A549 (cell line): ENCODE data around the gene SPTLC2. TPM values are rescaled to one million over a fixed set of nuclear protein-coding genes. Genes with fewer than 3 reads are reported as not detected.

ENCODE experiments used
- ATAC-seq, 2 experiments: fragments of 200-7000 bp in 1 of 2; fragments of >200 bp in 1 of 2; cut with Nextera tagmentation in 1 of 2; cut with Tn5 transposase in 1 of 2; 3 replicates each; pipeline versions ENCODE4 v1.8.0 to v1.9.1; 2018 to 2020; ENCODE audit warnings: mild to moderate bottlenecking in 1 of 2, moderate library complexity in 1 of 2
- CTCF ChIA-PET: fragments of 300-600 bp; sonication (Branson Sonifier 250); formaldehyde crosslinking; extraction: SDS; loops from one replicate; lab custom pipeline; 2021; ENCODE audit warnings: antibody characterized with exemption, inconsistent platforms; lab: Yijun Ruan, JAX
- POLR2A ChIA-PET: fragments of 350-600 bp; formaldehyde crosslinking; extraction: SDS; loops from one replicate; lab custom pipeline; 2021; ENCODE audit warnings: antibody characterized with exemption, inconsistent platforms; lab: Yijun Ruan, JAX
- DNase-seq, 2 experiments: peaks; one replicate each; pipeline versions ENCODE4 v3.0.0 to v3.0.0-alpha.2; 2011 to 2016; ENCODE audit warnings: low read depth in 1 of 2, low spot score in 1 of 2
- FAIRE-seq: peaks from 2 replicates; lab custom pipeline; 2011; peaks lifted over from hg19 to GRCh38; lab: Jason Lieb, UNC
- H3K27ac ChIP-seq, 2 experiments: fragments of >200 bp; sonication (Bioruptor Twin); formaldehyde crosslinking; 3 replicates each; pipeline ENCODE4 v1.5.1; 2016 to 2017
- H3K4me1 ChIP-seq: fragments of >200 bp; sonication (Bioruptor Twin); formaldehyde crosslinking; 3 replicates; pipeline ENCODE4 v1.6.1; 2016
- H3K4me2 ChIP-seq: fragments of >200 bp; sonication (Bioruptor Twin); formaldehyde crosslinking; 3 replicates; pipeline ENCODE4 v1.6.1; 2016
- H3K4me3 ChIP-seq: fragments of >200 bp; sonication (Bioruptor Twin); formaldehyde crosslinking; 3 replicates; pipeline ENCODE4 v1.5.1; 2016
- H3K9me3 ChIP-seq: fragments of >200 bp; sonication (Bioruptor Twin); formaldehyde crosslinking; 3 replicates; pipeline ENCODE4 v1.6.1; 2016
- BHLHE40 ChIP-seq: IDR thresholded peaks from 2 replicates; pipeline ENCODE4 v1.6.1; 2012; ENCODE audit warnings: low read depth, low read length, inconsistent platforms
- CBX2 ChIP-seq: fragments of 200-600 bp; sonication (generic); IDR thresholded peaks from 2 replicates; pipeline ENCODE4 v1.6.1; 2016; ENCODE audit warnings: low read depth, mild to moderate bottlenecking, borderline replicate concordance
- CBX8 ChIP-seq: fragments of 200-600 bp; sonication (generic); IDR thresholded peaks from 2 replicates; pipeline ENCODE4 v1.6.1; 2016
- CHD2 ChIP-seq: fragments of 150-350 bp; IDR thresholded peaks from 2 replicates; pipeline ENCODE4 v1.6.1; 2014; ENCODE audit warnings: low read length; ENCODE audit not compliant: partially characterized antibody
- CHD4 ChIP-seq: fragments of 200-600 bp; sonication (generic); IDR thresholded peaks from 2 replicates; pipeline ENCODE4 v1.6.1; 2016; ENCODE audit warnings: antibody characterized with exemption, mild to moderate bottlenecking, borderline replicate concordance
- EHF ChIP-seq: fragments of 250-450 bp; sonication (Bioruptor Pico); IDR thresholded peaks from 2 replicates; pipeline ENCODE4 v1.5.0; 2020; ENCODE audit warnings: mild to moderate bottlenecking
- ESRRA ChIP-seq: fragments of 150-350 bp; IDR thresholded peaks from 2 replicates; pipeline ENCODE4 v1.6.1; 2014; ENCODE audit warnings: mild to moderate bottlenecking, low read length, borderline replicate concordance
- FOSB ChIP-seq: fragments of 250-450 bp; sonication (Bioruptor Pico); IDR thresholded peaks from 2 replicates; pipeline ENCODE4 v1.5.0; 2020; ENCODE audit warnings: mild to moderate bottlenecking, moderate library complexity
- FOSL2 ChIP-seq, 2 experiments: fragments of 450-650 bp in 1 of 2; fragments of >200 bp in 1 of 2; sonication (Bioruptor Twin) in 1 of 2; formaldehyde crosslinking; IDR thresholded peaks; 2 replicates each; pipeline versions ENCODE4 v1.5.0 to v1.6.1; 2016 to 2020; ENCODE audit warnings: mild to moderate bottlenecking in 1 of 2, moderate library complexity in 1 of 2
- HOXB13 ChIP-seq: fragments of 250-450 bp; sonication (Bioruptor Pico); IDR thresholded peaks from 2 replicates; pipeline ENCODE4 v1.5.0; 2020; ENCODE audit warnings: low read depth, mild to moderate bottlenecking, moderate library complexity
- HOXB5 ChIP-seq: fragments of 250-450 bp; sonication (Bioruptor Pico); IDR thresholded peaks from 2 replicates; pipeline ENCODE4 v1.5.0; 2020; ENCODE audit warnings: mild to moderate bottlenecking, moderate library complexity
- KDM1A ChIP-seq: fragments of 200-600 bp; sonication (generic); IDR thresholded peaks from 2 replicates; pipeline ENCODE4 v1.6.1; 2016; ENCODE audit warnings: low read depth, mild to moderate bottlenecking
- KDM5A ChIP-seq: fragments of 200-600 bp; sonication (generic); IDR thresholded peaks from 2 replicates; pipeline ENCODE4 v1.6.1; 2016; ENCODE audit warnings: antibody characterized with exemption, mild to moderate bottlenecking
- MAZ ChIP-seq: fragments of 150-350 bp; IDR thresholded peaks from 2 replicates; pipeline ENCODE4 v1.6.1; 2014; ENCODE audit warnings: antibody characterized with exemption, low read depth, low read length, borderline replicate concordance
- MYC ChIP-seq: IDR thresholded peaks from 2 replicates; pipeline ENCODE4 v1.6.1; 2012; ENCODE audit warnings: mild to moderate bottlenecking, inconsistent platforms, low read length, improper control_type of control experiment, borderline replicate concordance
- NFE2L2 ChIP-seq: fragments of 150-350 bp; conservative IDR thresholded peaks from 2 replicates; pipeline ENCODE4 v1.6.1; 2014; ENCODE audit warnings: low read length
- NR3C1 ChIP-seq: fragments of >200 bp; sonication (Bioruptor Twin); formaldehyde crosslinking; IDR thresholded peaks from 3 replicates; pipeline ENCODE4 v1.6.1; 2017
- RAD21 ChIP-seq, 2 experiments: fragments of >200 bp in 1 of 2; sonication (Bioruptor Twin) in 1 of 2; formaldehyde crosslinking in 1 of 2; IDR thresholded peaks in 1 of 2; conservative IDR thresholded peaks in 1 of 2; 2 replicates in 1 of 2; 3 replicates in 1 of 2; pipeline ENCODE4 v1.6.1; 2012 to 2018; ENCODE audit warnings: inconsistent platforms in 1 of 2
- RCOR1 ChIP-seq: fragments of 150-350 bp; IDR thresholded peaks from 2 replicates; pipeline ENCODE4 v1.6.1; 2014; ENCODE audit warnings: antibody characterized with exemption, low read length, low read depth
- RNF2 ChIP-seq: fragments of 200-600 bp; sonication (generic); IDR thresholded peaks from 2 replicates; pipeline ENCODE4 v1.6.1; 2016; ENCODE audit warnings: low read depth, mild to moderate bottlenecking, antibody characterized with exemption, moderate library complexity, borderline replicate concordance
- TFCP2L1 ChIP-seq: fragments of 250-450 bp; sonication (Bioruptor Pico); IDR thresholded peaks from 2 replicates; pipeline ENCODE4 v1.5.0; 2021; ENCODE audit warnings: mild to moderate bottlenecking
- USF2 ChIP-seq: fragments of 450-650 bp; IDR thresholded peaks from 2 replicates; pipeline ENCODE4 v1.6.1; 2014; ENCODE audit warnings: antibody characterized with exemption
- WGBS: methylation state at CpG from one replicate; pipeline ENCODE4 v1.1.6; 2017; ENCODE audit errors: missing lambda C conversion rate; 5-methylcytosine and 5-hydroxymethylcytosine counted together
- polyA plus RNA-seq, 4 experiments: library from polyadenylated mRNA; depleted of rRNA in 3 of 4; stranded (reverse); fragments of >200 nt; fragmentation: RNase III in 1 of 4; extraction: RNeasy Plus Mini Kit Qiagen cat#74134 plus additional on column Dnase treatment in 1 of 4; gene quantifications; 2 replicates in 3 of 4; 3 replicates in 1 of 4; pipeline ENCODE4 v1.2.3, GENCODE V29; 2011 to 2017
- TF ChIP-seq, protein P1 (sequence below): fragments of 200-600 bp; sonication (generic); IDR thresholded peaks from 2 replicates; pipeline ENCODE4 v1.6.1; 2016; ENCODE audit warnings: antibody characterized with exemption, mild to moderate bottlenecking, moderate library complexity
- TF ChIP-seq, protein P2 (sequence below): fragments of 250-450 bp; sonication (Bioruptor Pico); IDR thresholded peaks from 2 replicates; pipeline ENCODE4 v1.5.0; 2021; ENCODE audit warnings: mild to moderate bottlenecking, moderate library complexity, borderline replicate concordance
- TF ChIP-seq, protein P3 (sequence below): fragments of 250-450 bp; sonication (Bioruptor Pico); IDR thresholded peaks from 2 replicates; pipeline ENCODE4 v1.5.0; 2020; ENCODE audit warnings: low read depth, mild to moderate bottlenecking, moderate library complexity
- TF ChIP-seq, protein P4 (sequence below): fragments of 150-350 bp; IDR thresholded peaks from 2 replicates; pipeline ENCODE4 v1.6.1; 2014; ENCODE audit warnings: low read depth, mild to moderate bottlenecking, low read length

The SPTLC2 gene
- polyA plus RNA-seq, 2 of the 4 experiments (the other 2 are of a cell fraction) = 17.2 to 30.9 TPM

GRCh38 chr14:77475432-77476115, 140.9 kb downstream of the SPTLC2 start:
- no peak overlapping the region for H3K27ac ChIP-seq
- DNase-seq (no peak), FAIRE-seq (no peak), ATAC-seq (no peak)
- H3K4me3 ChIP-seq = no peak overlapping the region
- H3K4me1 ChIP-seq = no peaks in the 10 kb centered on the region
- CTCF ChIA-PET = interaction anchor here (1.9 to 4.7 kb wide), 3 partner anchors 12 to 16 kb away, joined by 4 to 15 read pairs (median 13); no protein-coding TSS in a partner anchor
- POLR2A ChIA-PET = no interaction called here
- 79% methylated on average over 32 of the region's 35 CpGs for WGBS
- H3K9me3 ChIP-seq = no peaks in the 10 kb centered on the region
- H3K4me2 ChIP-seq = no peak overlapping the region
- TF ChIP-seq RAD21 (conservative IDR thresholded peaks at IDR 0.05 in 1 of 2, IDR thresholded peaks at IDR 0.05 in 1 of 2) (no peak), EHF (CRISPR knock-in tag) (no peak), CBX2 (no peak), CHD4 (no peak), HOXB5 (CRISPR knock-in tag) (no peak), CBX8 (no peak), HOXB13 (CRISPR knock-in tag) (no peak), USF2 (no peak), BHLHE40 (no peak), RCOR1 (no peak), MAZ (no peak), ESRRA (no peak), CHD2 (no peak), NR3C1 (no peak), TFCP2L1 (CRISPR knock-in tag) (no peak), NFE2L2 (no peak), FOSB (CRISPR knock-in tag) (no peak)
- TF ChIP-seq, protein P1, sequence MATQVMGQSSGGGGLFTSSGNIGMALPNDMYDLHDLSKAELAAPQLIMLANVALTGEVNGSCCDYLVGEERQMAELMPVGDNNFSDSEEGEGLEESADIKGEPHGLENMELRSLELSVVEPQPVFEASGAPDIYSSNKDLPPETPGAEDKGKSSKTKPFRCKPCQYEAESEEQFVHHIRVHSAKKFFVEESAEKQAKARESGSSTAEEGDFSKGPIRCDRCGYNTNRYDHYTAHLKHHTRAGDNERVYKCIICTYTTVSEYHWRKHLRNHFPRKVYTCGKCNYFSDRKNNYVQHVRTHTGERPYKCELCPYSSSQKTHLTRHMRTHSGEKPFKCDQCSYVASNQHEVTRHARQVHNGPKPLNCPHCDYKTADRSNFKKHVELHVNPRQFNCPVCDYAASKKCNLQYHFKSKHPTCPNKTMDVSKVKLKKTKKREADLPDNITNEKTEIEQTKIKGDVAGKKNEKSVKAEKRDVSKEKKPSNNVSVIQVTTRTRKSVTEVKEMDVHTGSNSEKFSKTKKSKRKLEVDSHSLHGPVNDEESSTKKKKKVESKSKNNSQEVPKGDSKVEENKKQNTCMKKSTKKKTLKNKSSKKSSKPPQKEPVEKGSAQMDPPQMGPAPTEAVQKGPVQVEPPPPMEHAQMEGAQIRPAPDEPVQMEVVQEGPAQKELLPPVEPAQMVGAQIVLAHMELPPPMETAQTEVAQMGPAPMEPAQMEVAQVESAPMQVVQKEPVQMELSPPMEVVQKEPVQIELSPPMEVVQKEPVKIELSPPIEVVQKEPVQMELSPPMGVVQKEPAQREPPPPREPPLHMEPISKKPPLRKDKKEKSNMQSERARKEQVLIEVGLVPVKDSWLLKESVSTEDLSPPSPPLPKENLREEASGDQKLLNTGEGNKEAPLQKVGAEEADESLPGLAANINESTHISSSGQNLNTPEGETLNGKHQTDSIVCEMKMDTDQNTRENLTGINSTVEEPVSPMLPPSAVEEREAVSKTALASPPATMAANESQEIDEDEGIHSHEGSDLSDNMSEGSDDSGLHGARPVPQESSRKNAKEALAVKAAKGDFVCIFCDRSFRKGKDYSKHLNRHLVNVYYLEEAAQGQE = no peak
- TF ChIP-seq, all 56 proteins: peak for 0

DNA sequence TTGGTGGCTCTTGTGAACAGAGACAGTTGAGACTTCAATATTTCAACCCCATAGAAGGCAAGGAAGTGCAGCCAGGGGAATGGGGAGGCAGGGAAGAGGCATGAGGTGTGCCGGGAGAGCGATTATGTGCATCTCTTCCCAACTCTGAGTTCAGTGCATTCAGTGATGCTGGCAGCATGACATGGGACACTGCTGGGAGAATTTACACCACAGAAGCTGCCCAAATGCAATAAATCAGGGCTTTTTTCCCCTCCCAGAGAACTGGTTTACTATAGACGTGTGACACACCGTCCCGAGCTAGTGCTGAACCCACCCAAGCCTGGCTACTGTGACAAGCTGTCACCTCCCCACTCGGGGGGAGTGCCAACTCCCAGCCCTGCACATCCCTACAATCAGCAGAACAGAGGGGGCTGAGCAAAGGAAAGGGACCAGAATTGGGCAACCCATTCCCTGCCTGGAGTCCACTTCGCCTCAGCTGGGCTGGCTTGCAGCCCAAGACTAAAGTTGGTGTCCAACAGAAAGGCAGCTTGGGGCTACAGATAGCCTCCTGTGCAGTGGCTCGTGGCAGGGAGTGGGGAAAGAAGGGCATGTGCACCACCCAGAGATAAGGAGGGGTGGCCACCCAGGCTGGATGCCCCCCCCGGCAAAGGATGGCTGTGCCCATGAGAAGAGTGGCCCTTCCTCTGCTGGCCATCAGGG, 141.8 kb downstream of the SPTLC2 start:
- H3K9me3 ChIP-seq = no peaks in the 10 kb centered on the region
- CTCF ChIA-PET = interaction anchor here (1.9 to 4.7 kb wide), 2 partner anchors 11 to 15 kb away, joined by 4 to 15 read pairs; no protein-coding TSS in a partner anchor
- H3K27ac ChIP-seq = no peak overlapping the region
- no peak overlapping the region for H3K4me3 ChIP-seq
- ATAC-seq (no peak; a peak in 1 of 6 replicates), DNase-seq (no peak), FAIRE-seq (no peak)
- POLR2A ChIA-PET = no interaction called here
- no peaks in the 10 kb centered on the region for H3K4me1 ChIP-seq
- 71% methylated on average over 9 of the region's 9 CpGs for WGBS
- no peak overlapping the region for H3K4me2 ChIP-seq
- TF ChIP-seq CHD4 = no peak
- no peak for TF ChIP-seq FOSL2 (IDR thresholded peaks at IDR 0.05)
- no peak for TF ChIP-seq FOSL2 (CRISPR knock-in tag; IDR thresholded peaks at IDR 0.05)
- no peak for TF ChIP-seq EHF (CRISPR knock-in tag)
- TF ChIP-seq, protein P2, sequence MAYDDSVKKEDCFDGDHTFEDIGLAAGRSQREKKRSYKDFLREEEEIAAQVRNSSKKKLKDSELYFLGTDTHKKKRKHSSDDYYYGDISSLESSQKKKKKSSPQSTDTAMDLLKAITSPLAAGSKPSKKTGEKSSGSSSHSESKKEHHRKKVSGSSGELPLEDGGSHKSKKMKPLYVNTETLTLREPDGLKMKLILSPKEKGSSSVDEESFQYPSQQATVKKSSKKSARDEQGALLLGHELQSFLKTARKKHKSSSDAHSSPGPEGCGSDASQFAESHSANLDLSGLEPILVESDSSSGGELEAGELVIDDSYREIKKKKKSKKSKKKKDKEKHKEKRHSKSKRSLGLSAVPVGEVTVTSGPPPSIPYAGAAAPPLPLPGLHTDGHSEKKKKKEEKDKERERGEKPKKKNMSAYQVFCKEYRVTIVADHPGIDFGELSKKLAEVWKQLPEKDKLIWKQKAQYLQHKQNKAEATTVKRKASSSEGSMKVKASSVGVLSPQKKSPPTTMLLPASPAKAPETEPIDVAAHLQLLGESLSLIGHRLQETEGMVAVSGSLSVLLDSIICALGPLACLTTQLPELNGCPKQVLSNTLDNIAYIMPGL = no peak
- no peak for TF ChIP-seq MYC
- no peak for TF ChIP-seq KDM1A
- no peak for TF ChIP-seq USF2
- TF ChIP-seq, protein P3, sequence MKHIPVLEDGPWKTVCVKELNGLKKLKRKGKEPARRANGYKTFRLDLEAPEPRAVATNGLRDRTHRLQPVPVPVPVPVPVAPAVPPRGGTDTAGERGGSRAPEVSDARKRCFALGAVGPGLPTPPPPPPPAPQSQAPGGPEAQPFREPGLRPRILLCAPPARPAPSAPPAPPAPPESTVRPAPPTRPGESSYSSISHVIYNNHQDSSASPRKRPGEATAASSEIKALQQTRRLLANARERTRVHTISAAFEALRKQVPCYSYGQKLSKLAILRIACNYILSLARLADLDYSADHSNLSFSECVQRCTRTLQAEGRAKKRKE = no peak
- TF ChIP-seq RNF2 = no peak
- no peak for TF ChIP-seq KDM5A
- TF ChIP-seq, protein P4, sequence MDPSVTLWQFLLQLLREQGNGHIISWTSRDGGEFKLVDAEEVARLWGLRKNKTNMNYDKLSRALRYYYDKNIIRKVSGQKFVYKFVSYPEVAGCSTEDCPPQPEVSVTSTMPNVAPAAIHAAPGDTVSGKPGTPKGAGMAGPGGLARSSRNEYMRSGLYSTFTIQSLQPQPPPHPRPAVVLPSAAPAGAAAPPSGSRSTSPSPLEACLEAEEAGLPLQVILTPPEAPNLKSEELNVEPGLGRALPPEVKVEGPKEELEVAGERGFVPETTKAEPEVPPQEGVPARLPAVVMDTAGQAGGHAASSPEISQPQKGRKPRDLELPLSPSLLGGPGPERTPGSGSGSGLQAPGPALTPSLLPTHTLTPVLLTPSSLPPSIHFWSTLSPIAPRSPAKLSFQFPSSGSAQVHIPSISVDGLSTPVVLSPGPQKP = no peak
